PC-9 (cell line): ENCODE results near the gene LRRN4CL. TPM values are rescaled to one million over a fixed set of nuclear protein-coding genes. Genes with fewer than 3 reads are reported as not detected.

Source experiments
- BruUV-seq: library from RNA; stranded (reverse); fragments of 400-500 nt; replicated peaks from 2 replicates; lab custom pipeline; 2021; lab: Mats Ljungman, UMichigan
- CTCF ChIA-PET: fragments of 300-600 bp; sonication (Branson Sonifier 250); formaldehyde crosslinking; loops from one replicate; lab custom pipeline; 2022; ENCODE audit warnings: antibody characterized with exemption; lab: Charles Lee
- POLR2A ChIA-PET: fragments of 300-600 bp; sonication (Branson Sonifier 250); formaldehyde crosslinking; loops from one replicate; lab custom pipeline; 2022; ENCODE audit warnings: antibody characterized with exemption; ENCODE audit not compliant: unreplicated experiment; lab: Charles Lee
- DNase-seq, 2 experiments: peaks; one replicate each; pipeline versions ENCODE4 v3.0.0 to v3.0.0-alpha.2; 2015 to 2022; ENCODE audit warnings: mixed read lengths in 1 of 2
- H2AFZ ChIP-seq: fragments of 200-600 bp; sonication (generic); 2 replicates; pipeline ENCODE4 v1.8.1; 2017; ENCODE audit warnings: antibody characterized with exemption
- H3F3A ChIP-seq: fragments of 200-600 bp; sonication (generic); 2 replicates; pipeline ENCODE4 v1.8.1; 2017; ENCODE audit warnings: antibody characterized with exemption, mild to moderate bottlenecking, low read depth; ENCODE audit not compliant: insufficient read depth
- H3K27ac ChIP-seq: fragments of 200-600 bp; sonication (generic); 2 replicates; pipeline ENCODE4 v1.6.1; 2016; ENCODE audit warnings: mixed run types
- H3K27me3 ChIP-seq: fragments of 200-600 bp; sonication (generic); 2 replicates; pipeline ENCODE4 v1.6.1; 2016; ENCODE audit warnings: low read depth, mixed run types; ENCODE audit not compliant: insufficient read depth
- H3K36me3 ChIP-seq: fragments of 200-600 bp; sonication (generic); 2 replicates; pipeline ENCODE4 v1.6.1; 2016; ENCODE audit warnings: low read depth, mixed run types
- H3K4me1 ChIP-seq: fragments of 200-600 bp; sonication (generic); replicated peaks from 2 replicates; pipeline ENCODE4 v1.6.1; 2016; ENCODE audit warnings: mixed run types; ENCODE audit not compliant: insufficient read depth
- H3K4me2 ChIP-seq: fragments of 200-600 bp; sonication (generic); 2 replicates; pipeline ENCODE4 v1.6.1; 2017; ENCODE audit warnings: mixed run types
- H3K4me3 ChIP-seq: fragments of 200-600 bp; sonication (generic); 2 replicates; pipeline ENCODE4 v1.6.1; 2016; ENCODE audit warnings: mixed run types
- H3K79me2 ChIP-seq: fragments of 200-600 bp; sonication (generic); 2 replicates; pipeline ENCODE4 v1.6.1; 2017; ENCODE audit warnings: low read depth, mixed run types
- H3K9me2 ChIP-seq: fragments of 200-600 bp; sonication (generic); 2 replicates; pipeline ENCODE4 v1.8.1; 2017; ENCODE audit warnings: mild to moderate bottlenecking; ENCODE audit not compliant: insufficient read depth
- H3K9me3 ChIP-seq: fragments of 200-600 bp; sonication (generic); 2 replicates; pipeline ENCODE4 v1.8.1; 2016; ENCODE audit warnings: low read depth; ENCODE audit not compliant: insufficient read depth
- H4K20me1 ChIP-seq: fragments of 200-600 bp; sonication (generic); 2 replicates; pipeline ENCODE4 v1.8.1; 2017; ENCODE audit not compliant: insufficient read depth
- CTCF ChIP-seq: fragments of 200-600 bp; sonication (generic); conservative IDR thresholded peaks from 2 replicates; pipeline ENCODE4 v1.6.1; 2017; ENCODE audit warnings: mixed run types, antibody characterized with exemption, mild to moderate bottlenecking, moderate library complexity
- EZH2 ChIP-seq: fragments of 200-600 bp; sonication (generic); IDR thresholded peaks from 2 replicates; pipeline ENCODE4 v1.8.0; 2017; ENCODE audit warnings: antibody characterized with exemption, low read depth
- intact Hi-C: fragments of 100-400 bp; cut with micrococcal nuclease; formaldehyde crosslinking; loops from one replicate; pipeline ENCODE4 v1.10.0; 2022; ENCODE audit not compliant: unreplicated experiment
- total RNA-seq: library from RNA; stranded (reverse); gene quantifications from 2 replicates; pipeline ENCODE4 v1.2.3, GENCODE V29; 2021

LRRN4CL gene
- total RNA-seq, 1 experiment from 2014 or later: 1.3 TPM

DNA sequence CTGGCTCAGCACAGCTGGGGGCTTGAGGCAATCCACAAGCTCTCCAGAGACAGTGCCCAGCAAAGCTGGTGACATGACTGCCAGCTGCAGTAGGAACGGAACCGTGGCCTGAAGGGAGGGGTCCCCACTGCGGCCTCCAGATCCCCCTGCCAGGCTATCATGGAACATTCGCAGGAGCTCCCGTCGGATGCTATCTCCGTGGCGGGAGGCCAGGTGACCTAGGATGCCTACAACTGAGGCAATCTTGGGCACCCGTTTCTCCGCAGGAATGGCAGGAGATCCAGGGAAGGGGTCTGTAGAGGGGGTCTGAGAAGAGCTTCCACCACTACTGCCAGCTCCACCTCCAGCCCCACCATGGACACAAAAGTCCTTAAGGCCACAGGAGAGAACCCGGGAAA lies 40.4 kb downstream of the LRRN4CL start:
- Histone ChIP-seq H4K20me1 (peaks cover under 1% of the 10 kb centered on the region; the same call in 1 of the 2 replicates), H3K9me3 (no peaks in the 10 kb centered on the region), H2AFZ (no peak overlapping the region), H3K4me3 (no peak overlapping the region), H3K79me2 (peaks cover 53% of the 10 kb centered on the region), H3K27me3 (no peaks in the 10 kb centered on the region), H3K4me2 (no peak overlapping the region), H3K36me3 (peaks cover 6% of the 10 kb centered on the region; the same call in 1 of the 2 replicates), H3K9me2 (no peaks in the 10 kb centered on the region), H3K27ac (no peak overlapping the region), H3F3A (peaks cover 23% of the 10 kb centered on the region), H3K4me1 (peaks cover 30% of the 10 kb centered on the region)
- DNase-seq: no peak
- CTCF ChIA-PET: no interaction called here
- POLR2A ChIA-PET: interaction anchor here (0.6 kb wide), 1 partner anchor 26 kb away, joined by 3 read pairs; no protein-coding TSS in a partner anchor
- intact Hi-C loops: loop anchor here (5.0 kb wide), 1 partner anchor 37 kb away; the partner anchor contains the start of genes EML3 and ROM1
- TF ChIP-seq EZH2 (no peak), CTCF (no peak)
- BruUV-seq: no TSS peak

DNA sequence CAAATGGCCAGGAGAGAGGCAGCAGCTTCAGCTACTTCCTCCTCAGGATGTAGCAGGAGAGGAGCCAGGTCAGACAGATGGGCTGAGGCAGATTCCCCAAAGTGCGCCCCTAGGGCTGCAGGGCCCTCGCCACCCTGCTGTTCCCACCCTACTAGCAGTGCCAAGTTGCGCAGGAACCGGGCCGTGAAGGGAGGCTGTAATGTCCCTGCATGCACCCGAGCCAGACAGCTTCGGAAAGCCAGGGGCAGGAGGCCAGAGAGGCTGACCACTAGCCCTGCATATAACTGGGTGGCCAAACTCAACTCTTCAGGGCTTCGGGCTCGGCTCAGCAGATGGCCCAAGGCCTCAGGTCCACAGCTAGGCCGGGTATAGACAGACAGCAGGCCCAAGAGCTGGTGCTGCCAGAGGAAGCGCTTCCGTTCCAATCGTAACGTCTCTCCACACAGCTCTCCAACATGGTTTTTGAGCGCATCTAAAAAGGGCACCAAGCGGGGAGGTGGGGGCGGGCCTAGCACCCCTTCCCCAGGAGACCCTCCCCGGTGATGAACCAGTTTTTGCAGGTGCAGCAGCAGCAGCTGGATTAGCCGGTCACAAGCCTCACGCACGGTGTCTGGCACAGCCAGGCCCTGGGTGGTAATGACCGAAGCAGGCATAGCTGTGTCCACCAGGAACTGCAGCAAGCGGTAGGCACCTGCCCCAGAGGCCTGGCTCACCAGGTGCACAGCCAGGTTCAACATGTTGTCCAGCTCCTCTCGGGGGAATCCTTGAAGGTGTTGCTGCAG lies 41.0 kb downstream of the LRRN4CL start:
- POLR2A ChIA-PET: no interaction called here
- Histone ChIP-seq H3K9me2 (no peaks in the 10 kb centered on the region), H2AFZ (no peak overlapping the region), H4K20me1 (peaks cover 5% of the 10 kb centered on the region; the same call in 1 of the 2 replicates), H3F3A (peaks cover 22% of the 10 kb centered on the region), H3K36me3 (peaks cover 12% of the 10 kb centered on the region), H3K4me2 (no peak overlapping the region), H3K4me3 (no peak overlapping the region), H3K4me1 (peaks cover 27% of the 10 kb centered on the region), H3K79me2 (peaks cover 59% of the 10 kb centered on the region), H3K9me3 (no peaks in the 10 kb centered on the region), H3K27me3 (no peaks in the 10 kb centered on the region), H3K27ac (no peak overlapping the region)
- CTCF ChIA-PET: no interaction called here
- no peak for DNase-seq
- intact Hi-C loops: loop anchor here (5.0 kb wide), 1 partner anchor 36 kb away; the partner anchor contains the start of genes EML3 and ROM1
- no TSS peak for BruUV-seq
- TF ChIP-seq CTCF (no peak), EZH2 (no peak)

GRCh38 chr11:62647609-62648005 lies 41.7 kb downstream of the LRRN4CL start:
- intact Hi-C loops: loop anchor here (5.0 kb wide), 1 partner anchor 35 kb away; the partner anchor contains the start of genes EML3 and ROM1
- Histone ChIP-seq H3K36me3 (peaks cover 20% of the 10 kb centered on the region), H3K9me3 (no peaks in the 10 kb centered on the region), H3K27ac (no peak overlapping the region), H3K79me2 (peaks cover 61% of the 10 kb centered on the region), H2AFZ (no peak overlapping the region), H3F3A (peaks cover 26% of the 10 kb centered on the region), H3K27me3 (no peaks in the 10 kb centered on the region), H3K4me3 (no peak overlapping the region), H3K4me2 (no peak overlapping the region), H4K20me1 (peaks cover 5% of the 10 kb centered on the region; the same call in 1 of the 2 replicates), H3K4me1 (peaks cover 27% of the 10 kb centered on the region), H3K9me2 (no peaks in the 10 kb centered on the region)
- POLR2A ChIA-PET: no interaction called here
- CTCF ChIA-PET: no interaction called here
- TF ChIP-seq CTCF (no peak), EZH2 (no peak)
- no peak for DNase-seq
- no TSS peak for BruUV-seq
